ENCODE measurements around the gene NINL.

DNA sequence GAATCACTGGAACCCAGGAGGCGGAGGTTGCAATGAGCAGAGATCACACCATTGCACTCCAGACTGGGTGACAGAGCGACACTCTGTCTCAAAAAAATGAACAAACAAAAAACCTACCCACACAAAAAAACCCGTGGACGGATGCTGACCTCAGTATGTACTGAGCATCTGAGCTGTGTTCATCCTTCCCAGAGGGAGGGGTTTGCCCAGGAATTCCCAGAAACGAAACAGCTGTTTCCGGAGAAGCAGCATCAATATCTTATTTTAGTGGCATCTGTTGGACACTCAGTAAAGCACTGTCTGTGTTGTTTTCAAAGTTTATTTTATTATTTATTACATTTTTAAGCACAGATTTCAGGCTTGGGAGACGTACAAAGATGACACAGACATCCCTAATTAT is 19.8 kb upstream of the NINL start:
- TF ChIP-seq, protein P1, sequence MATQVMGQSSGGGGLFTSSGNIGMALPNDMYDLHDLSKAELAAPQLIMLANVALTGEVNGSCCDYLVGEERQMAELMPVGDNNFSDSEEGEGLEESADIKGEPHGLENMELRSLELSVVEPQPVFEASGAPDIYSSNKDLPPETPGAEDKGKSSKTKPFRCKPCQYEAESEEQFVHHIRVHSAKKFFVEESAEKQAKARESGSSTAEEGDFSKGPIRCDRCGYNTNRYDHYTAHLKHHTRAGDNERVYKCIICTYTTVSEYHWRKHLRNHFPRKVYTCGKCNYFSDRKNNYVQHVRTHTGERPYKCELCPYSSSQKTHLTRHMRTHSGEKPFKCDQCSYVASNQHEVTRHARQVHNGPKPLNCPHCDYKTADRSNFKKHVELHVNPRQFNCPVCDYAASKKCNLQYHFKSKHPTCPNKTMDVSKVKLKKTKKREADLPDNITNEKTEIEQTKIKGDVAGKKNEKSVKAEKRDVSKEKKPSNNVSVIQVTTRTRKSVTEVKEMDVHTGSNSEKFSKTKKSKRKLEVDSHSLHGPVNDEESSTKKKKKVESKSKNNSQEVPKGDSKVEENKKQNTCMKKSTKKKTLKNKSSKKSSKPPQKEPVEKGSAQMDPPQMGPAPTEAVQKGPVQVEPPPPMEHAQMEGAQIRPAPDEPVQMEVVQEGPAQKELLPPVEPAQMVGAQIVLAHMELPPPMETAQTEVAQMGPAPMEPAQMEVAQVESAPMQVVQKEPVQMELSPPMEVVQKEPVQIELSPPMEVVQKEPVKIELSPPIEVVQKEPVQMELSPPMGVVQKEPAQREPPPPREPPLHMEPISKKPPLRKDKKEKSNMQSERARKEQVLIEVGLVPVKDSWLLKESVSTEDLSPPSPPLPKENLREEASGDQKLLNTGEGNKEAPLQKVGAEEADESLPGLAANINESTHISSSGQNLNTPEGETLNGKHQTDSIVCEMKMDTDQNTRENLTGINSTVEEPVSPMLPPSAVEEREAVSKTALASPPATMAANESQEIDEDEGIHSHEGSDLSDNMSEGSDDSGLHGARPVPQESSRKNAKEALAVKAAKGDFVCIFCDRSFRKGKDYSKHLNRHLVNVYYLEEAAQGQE (IDR thresholded peaks at IDR 0.05; ENCODE audit: insufficient read depth in 1 of 2, low read depth in 2 of 2, low read length in 2 of 2) = no peak
- no peak for TF ChIP-seq POLR2AphosphoS5 (IDR thresholded peaks at IDR 0.05; ENCODE audit: low read depth, low read length)
- no peak for TF ChIP-seq SIN3A (IDR thresholded peaks at IDR 0.05; ENCODE audit: borderline replicate concordance, insufficient read depth, low read length)
